AG09309 (cell line): ENCODE data around the gene KITLG.
"Not testable (repeated sequence)": the region's sequence is repeated elsewhere in the genome, so short reads cannot be mapped to it uniquely, and the experiment has no call there.

ENCODE experiments used
- DNase-seq: peaks from one replicate; pipeline ENCODE4 v3.0.0-alpha.2; 2010; ENCODE audit warnings: low read depth
- H3K4me3 ChIP-seq: 2 replicates; pipeline ENCODE4 v1.5.1; 2011; ENCODE audit warnings: mild to moderate bottlenecking, low read depth, low read length, moderate library complexity; ENCODE audit not compliant: control insufficient read depth
- CTCF ChIP-seq: IDR thresholded peaks from 2 replicates; pipeline ENCODE4 v1.5.1; 2011; ENCODE audit warnings: mild to moderate bottlenecking, low read depth, low read length, inconsistent platforms; ENCODE audit not compliant: insufficient read depth, control insufficient read depth; ENCODE audit errors: missing control alignments

The KITLG gene

GRCh38 chr12:88518863-88519403, 61.3 kb downstream of the KITLG start:
- no peak for TF ChIP-seq CTCF
- no peak overlapping the region for H3K4me3 ChIP-seq
- DNase-seq: no peak

DNA sequence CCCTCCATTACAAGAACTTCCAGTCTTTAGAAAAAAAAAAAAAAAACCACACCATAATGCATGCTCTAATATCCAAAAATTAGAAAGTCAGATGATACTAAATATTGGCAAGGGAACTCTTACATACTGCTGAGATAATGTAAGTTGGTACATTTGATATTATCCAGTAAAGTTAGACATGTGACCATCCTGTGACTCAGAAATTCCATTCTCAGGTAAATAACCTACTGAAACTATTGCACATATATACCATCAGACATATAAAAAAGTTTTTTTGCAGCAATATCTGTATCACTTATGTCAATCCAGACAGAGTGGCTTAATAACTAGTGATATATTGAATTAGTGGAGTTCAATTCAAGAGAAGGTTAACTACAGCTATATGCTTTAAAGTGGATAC, 63.5 kb downstream of the KITLG start:
- DNase-seq: no peak
- TF ChIP-seq CTCF: no peak

GRCh38 chr12:88510843-88511242, 69.4 kb downstream of the KITLG start:
- no peak for DNase-seq
- TF ChIP-seq CTCF: no peak
- H3K4me3 ChIP-seq: no peak overlapping the region

More for the DNA sequence above, 63.5 kb downstream of the KITLG start:
- H3K4me3 ChIP-seq: no peak overlapping the region

DNA sequence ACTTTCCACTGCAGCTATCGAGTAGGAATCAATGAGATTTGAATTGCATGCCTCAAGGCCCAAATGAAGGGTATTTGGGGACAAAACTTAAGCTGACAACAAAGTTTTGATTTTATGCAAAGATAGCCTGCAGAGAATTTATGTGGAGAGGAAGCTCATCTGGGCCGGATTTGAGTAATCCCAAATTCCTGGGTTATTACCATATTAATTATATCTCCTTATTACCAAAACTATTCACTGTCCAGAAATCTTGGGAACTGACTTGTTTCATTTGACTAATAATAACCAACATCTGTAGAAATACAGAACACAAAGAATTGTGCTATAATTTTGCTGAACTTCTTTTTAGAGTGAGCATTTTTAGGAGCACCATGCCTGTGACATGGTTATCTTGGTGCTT, 70.4 kb downstream of the KITLG start:
- no peak for TF ChIP-seq CTCF
- no peak overlapping the region for H3K4me3 ChIP-seq
- no peak for DNase-seq

GRCh38 chr12:88509347-88509746, 70.9 kb downstream of the KITLG start:
- no peak overlapping the region for H3K4me3 ChIP-seq
- TF ChIP-seq CTCF: no peak
- DNase-seq: no peak

DNA sequence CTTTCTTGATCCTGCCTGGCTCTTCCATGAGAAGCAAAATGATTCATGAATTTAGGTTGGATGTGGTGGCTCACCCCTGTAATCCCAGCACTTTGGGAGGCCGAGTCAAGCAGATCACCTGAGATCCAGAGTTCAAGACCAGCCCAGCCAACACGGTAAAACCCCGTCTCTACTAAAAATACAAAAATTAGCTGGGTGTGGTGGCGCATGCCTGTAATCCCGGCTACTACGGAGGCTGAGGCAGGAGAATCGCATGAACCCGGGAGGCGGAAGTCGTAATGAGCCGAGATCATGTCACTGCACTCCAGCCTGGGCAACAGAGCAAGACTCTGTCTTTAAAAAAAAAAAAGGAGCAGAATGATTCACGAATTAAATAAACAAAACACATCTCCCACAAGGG, 72.4 kb downstream of the KITLG start:
- not testable (repeated sequence) for H3K4me3 ChIP-seq, DNase-seq

GRCh38 chr12:88507270-88507669, 73.0 kb downstream of the KITLG start:
- no peak overlapping the region for H3K4me3 ChIP-seq
- no peak for TF ChIP-seq CTCF
- DNase-seq: no peak

GRCh38 chr12:88505696-88506095, 74.6 kb downstream of the KITLG start:
- H3K4me3 ChIP-seq: no peak overlapping the region
- no peak for TF ChIP-seq CTCF
- no peak for DNase-seq
